Nephron progenitor cell (in vitro differentiated cells): ENCODE measurements around the gene GSTO2.

Experiments
- DNase-seq: peaks from one replicate; pipeline ENCODE4 v3.0.0; 2021
- H3K27ac Mint-ChIP-seq: 2 replicates; pipeline ENCODE4 v1.8.0; 2021; ENCODE audit warnings: mild to moderate bottlenecking, moderate library complexity, mixed read lengths
- H3K27me3 Mint-ChIP-seq: 2 replicates; pipeline ENCODE4 v1.8.0; 2021; ENCODE audit warnings: mild to moderate bottlenecking, low read depth, mixed read lengths; ENCODE audit not compliant: poor library complexity
- H3K36me3 Mint-ChIP-seq: 2 replicates; pipeline ENCODE4 v1.8.0; 2021; ENCODE audit warnings: low read depth, mixed read lengths
- H3K4me1 Mint-ChIP-seq: 2 replicates; pipeline ENCODE4 v1.8.0; 2021; ENCODE audit warnings: mixed read lengths
- H3K4me3 Mint-ChIP-seq: 2 replicates; pipeline ENCODE4 v1.8.0; 2021; ENCODE audit warnings: mild to moderate bottlenecking, moderate library complexity, mixed read lengths
- H3K9me3 Mint-ChIP-seq: 2 replicates; pipeline ENCODE4 v1.8.0; 2021; ENCODE audit warnings: mild to moderate bottlenecking, moderate library complexity, mixed read lengths
- TF ChIP-seq, protein P1 (sequence below): fragments of 200-600 bp; sonication (generic); IDR thresholded peaks from 2 replicates; pipeline ENCODE4 v1.5.0; 2021; ENCODE audit warnings: antibody characterized with exemption

The GSTO2 gene

DNA sequence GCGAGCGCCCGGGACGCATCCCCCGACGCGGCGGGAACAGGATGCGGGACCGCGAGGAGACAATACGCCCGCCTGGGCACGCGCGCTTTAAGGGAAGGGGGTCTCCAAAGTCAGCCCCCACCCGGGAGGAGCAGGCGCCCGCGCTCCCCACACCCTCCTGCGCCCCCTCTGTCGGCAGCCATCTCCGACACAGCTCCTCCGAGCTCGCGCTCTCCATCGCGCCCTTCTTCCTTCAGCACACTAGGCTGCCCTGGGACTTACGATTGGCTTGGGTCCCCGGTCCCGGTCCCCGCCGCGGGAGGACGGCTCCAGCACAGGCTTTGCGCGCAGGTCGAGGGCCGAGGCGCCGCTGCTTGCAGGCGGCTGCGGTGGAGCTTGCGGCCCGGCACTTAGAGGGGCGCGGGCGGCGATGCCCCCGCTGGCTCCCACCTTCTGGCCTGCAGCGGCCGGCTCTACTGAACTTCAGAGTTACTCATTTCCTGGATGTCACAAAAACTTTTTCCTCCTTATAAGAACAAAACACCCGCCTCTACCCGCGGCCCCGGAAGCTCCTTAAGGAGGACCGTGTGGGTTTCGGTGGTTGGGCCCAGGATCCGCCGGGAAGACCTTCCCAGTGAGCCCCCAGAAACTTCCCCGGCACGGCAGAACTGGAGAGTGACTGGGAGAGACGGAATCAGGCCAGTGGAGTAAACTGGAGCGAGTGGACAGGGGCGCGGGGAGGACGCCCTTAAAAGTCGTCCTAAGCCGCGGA lies 69.2 kb downstream of the GSTO2 start, which contains the start of gene ITPRIP:
Gene ITPRIP, minus strand, starts transcription at position 481 of the 751 bp plus-strand sequence. CDS start 22,414 bp downstream, outside the sequence.
- TF ChIP-seq, protein P1, sequence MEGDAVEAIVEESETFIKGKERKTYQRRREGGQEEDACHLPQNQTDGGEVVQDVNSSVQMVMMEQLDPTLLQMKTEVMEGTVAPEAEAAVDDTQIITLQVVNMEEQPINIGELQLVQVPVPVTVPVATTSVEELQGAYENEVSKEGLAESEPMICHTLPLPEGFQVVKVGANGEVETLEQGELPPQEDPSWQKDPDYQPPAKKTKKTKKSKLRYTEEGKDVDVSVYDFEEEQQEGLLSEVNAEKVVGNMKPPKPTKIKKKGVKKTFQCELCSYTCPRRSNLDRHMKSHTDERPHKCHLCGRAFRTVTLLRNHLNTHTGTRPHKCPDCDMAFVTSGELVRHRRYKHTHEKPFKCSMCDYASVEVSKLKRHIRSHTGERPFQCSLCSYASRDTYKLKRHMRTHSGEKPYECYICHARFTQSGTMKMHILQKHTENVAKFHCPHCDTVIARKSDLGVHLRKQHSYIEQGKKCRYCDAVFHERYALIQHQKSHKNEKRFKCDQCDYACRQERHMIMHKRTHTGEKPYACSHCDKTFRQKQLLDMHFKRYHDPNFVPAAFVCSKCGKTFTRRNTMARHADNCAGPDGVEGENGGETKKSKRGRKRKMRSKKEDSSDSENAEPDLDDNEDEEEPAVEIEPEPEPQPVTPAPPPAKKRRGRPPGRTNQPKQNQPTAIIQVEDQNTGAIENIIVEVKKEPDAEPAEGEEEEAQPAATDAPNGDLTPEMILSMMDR: peak; percentile 18
- DNase-seq: peak; percentile 75
- peaks cover 74% of the 10 kb centered on the region for H3K4me1 Mint-ChIP-seq
- H3K27me3 Mint-ChIP-seq: peaks cover 7% of the 10 kb centered on the region
- H3K9me3 Mint-ChIP-seq: no peaks in the 10 kb centered on the region
- H3K4me3 Mint-ChIP-seq: peak within 1 kb of the TSS; percentile 99
- no peaks in the 10 kb centered on the region for H3K36me3 Mint-ChIP-seq
- H3K27ac Mint-ChIP-seq: peak within 1 kb of the TSS; percentile 100

DNA sequence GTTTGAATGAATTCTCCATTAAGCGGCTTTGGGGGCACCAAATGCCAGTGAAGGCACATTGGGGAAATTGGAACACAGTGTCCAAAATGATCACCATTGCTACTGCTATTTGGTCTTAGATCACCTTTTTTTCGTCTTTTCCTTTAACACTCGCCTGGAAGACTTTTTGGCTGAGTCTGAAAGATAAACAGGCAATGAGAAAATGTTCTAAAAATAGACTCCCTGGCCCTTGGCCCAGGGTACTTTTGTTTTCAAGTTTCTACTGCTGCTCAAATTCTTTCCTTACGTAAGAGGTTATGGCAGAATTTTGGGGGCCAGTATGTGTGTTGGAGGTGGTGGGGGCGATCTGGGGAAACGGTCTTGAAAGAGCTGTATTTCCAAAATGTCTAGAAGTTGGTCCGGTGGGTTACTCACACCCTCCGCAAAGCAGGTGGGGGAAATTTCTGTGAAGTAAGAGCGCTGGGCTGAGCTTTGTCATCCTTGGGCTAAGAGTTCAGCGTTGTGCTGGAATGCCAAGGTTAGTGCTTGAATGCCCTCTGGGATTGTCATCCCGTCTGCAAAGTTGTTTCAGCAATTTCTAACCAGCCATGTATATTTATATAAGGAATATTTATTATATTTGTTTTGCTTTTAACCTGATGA lies 70.6 kb downstream of the GSTO2 start:
- no peaks in the 10 kb centered on the region for H3K9me3 Mint-ChIP-seq
- no peak overlapping the region for H3K27ac Mint-ChIP-seq
- H3K36me3 Mint-ChIP-seq: no peaks in the 10 kb centered on the region
- H3K4me1 Mint-ChIP-seq: peaks cover 66% of the 10 kb centered on the region
- DNase-seq: no peak
- peaks cover 5% of the 10 kb centered on the region for H3K27me3 Mint-ChIP-seq
- TF ChIP-seq, protein P1: no peak
- peak overlapping the region; percentile 99 for H3K4me3 Mint-ChIP-seq

DNA sequence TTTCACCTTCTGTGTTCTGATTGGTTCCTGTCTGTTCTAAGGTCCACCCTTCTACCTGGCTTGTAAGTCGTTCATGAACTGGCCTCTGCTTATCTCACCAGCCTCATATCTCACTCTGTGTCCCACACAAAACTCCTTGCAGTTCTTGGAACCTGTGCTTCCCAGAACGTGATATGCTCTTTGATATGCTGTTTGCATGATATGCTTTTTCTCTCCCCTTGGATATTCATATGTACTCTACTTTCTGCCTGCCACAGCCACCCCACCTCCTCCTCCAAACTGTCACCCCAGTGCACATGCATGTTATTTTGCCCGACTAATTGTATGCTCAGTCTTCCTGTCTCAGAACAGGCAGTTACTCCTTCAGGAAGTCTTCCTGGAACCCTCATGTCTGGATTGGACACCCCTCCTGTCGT lies 71.1 kb downstream of the GSTO2 start:
- H3K9me3 Mint-ChIP-seq: no peaks in the 10 kb centered on the region
- peaks cover 61% of the 10 kb centered on the region for H3K4me1 Mint-ChIP-seq
- DNase-seq: no peak
- peak overlapping the region; percentile 67 for H3K4me3 Mint-ChIP-seq
- peaks cover 5% of the 10 kb centered on the region for H3K27me3 Mint-ChIP-seq
- H3K27ac Mint-ChIP-seq: no peak overlapping the region
- TF ChIP-seq, protein P1: no peak
- no peaks in the 10 kb centered on the region for H3K36me3 Mint-ChIP-seq

DNA sequence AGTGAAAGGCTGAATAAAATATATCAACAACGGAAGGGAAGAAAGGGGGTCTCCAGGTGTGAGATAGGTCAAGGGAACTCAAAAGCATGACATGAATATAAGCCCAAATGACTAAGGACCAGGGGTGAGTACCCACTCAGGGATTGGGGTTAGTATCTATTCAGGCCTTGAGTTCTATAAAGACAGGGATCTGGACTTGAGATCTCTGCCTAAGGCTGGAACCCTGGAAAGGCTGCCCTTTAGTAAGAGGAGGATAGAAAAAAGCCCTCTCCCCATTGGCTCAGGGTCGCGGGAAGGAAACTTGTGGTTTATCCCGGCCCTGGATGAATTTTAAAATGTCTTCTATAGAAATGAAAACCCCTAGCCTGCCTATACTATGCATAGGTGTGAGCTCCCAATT lies 71.7 kb downstream of the GSTO2 start:
- no peak overlapping the region for H3K27ac Mint-ChIP-seq
- TF ChIP-seq, protein P1: no peak
- DNase-seq: no peak
- no peaks in the 10 kb centered on the region for H3K36me3 Mint-ChIP-seq
- H3K4me1 Mint-ChIP-seq: peaks cover 56% of the 10 kb centered on the region
- no peaks in the 10 kb centered on the region for H3K9me3 Mint-ChIP-seq
- H3K4me3 Mint-ChIP-seq: no peak overlapping the region
- H3K27me3 Mint-ChIP-seq: peaks cover 5% of the 10 kb centered on the region

DNA sequence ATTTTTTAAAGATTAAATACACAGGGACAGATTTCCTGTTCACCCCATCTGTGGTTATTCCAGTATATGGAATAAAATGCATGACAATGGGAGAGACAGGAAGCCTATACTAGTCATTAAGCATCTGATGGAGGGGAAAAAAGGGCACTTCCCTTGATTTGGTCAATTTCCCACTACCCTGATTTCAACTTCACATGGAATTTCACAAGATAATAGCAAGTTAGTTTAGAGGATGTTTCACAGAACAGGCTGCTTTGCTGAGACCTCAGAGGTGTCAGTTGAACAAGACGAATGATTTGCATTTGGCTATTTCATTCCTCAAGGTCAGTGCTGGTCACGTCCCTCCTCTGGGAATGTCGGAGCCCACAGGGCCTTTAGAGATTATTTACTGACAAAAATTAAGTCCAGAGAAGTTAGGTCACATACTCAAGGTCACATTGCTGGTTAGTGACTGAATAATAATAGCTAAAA lies 74.0 kb downstream of the GSTO2 start:
- DNase-seq: no peak
- Mint-ChIP-seq H3K9me3 (no peaks in the 10 kb centered on the region), H3K4me1 (peaks cover 45% of the 10 kb centered on the region), H3K27me3 (peaks cover 8% of the 10 kb centered on the region), H3K36me3 (no peaks in the 10 kb centered on the region), H3K27ac (no peak overlapping the region), H3K4me3 (no peak overlapping the region)
- TF ChIP-seq, protein P1: no peak
